GM12801 (cell line): ENCODE measurements around the gene MGAT5B.

Source experiments
- TF ChIP-seq, protein P1 (sequence below): IDR thresholded peaks from one replicate; pipeline ENCODE4 v1.5.1; 2011; ENCODE audit warnings: control low read depth; ENCODE audit not compliant: insufficient read length; ENCODE audit errors: extremely low read depth

The MGAT5B gene

GRCh38 chr17:76862079-76862478 is 6.1 kb upstream of the MGAT5B start:
- TF ChIP-seq, protein P1, sequence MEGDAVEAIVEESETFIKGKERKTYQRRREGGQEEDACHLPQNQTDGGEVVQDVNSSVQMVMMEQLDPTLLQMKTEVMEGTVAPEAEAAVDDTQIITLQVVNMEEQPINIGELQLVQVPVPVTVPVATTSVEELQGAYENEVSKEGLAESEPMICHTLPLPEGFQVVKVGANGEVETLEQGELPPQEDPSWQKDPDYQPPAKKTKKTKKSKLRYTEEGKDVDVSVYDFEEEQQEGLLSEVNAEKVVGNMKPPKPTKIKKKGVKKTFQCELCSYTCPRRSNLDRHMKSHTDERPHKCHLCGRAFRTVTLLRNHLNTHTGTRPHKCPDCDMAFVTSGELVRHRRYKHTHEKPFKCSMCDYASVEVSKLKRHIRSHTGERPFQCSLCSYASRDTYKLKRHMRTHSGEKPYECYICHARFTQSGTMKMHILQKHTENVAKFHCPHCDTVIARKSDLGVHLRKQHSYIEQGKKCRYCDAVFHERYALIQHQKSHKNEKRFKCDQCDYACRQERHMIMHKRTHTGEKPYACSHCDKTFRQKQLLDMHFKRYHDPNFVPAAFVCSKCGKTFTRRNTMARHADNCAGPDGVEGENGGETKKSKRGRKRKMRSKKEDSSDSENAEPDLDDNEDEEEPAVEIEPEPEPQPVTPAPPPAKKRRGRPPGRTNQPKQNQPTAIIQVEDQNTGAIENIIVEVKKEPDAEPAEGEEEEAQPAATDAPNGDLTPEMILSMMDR = no peak

- TF ChIP-seq, protein P1 = no peak
Measured at GRCh38 chr17:76862494-76862893, 5.7 kb upstream of the MGAT5B start.

- TF ChIP-seq, protein P1 = no peak
Measured at GRCh38 chr17:76864024-76864423, 4.2 kb upstream of the MGAT5B start.

- TF ChIP-seq, protein P1 = no peak
Measured at GRCh38 chr17:76865174-76865573, 3.0 kb upstream of the MGAT5B start.

DNA sequence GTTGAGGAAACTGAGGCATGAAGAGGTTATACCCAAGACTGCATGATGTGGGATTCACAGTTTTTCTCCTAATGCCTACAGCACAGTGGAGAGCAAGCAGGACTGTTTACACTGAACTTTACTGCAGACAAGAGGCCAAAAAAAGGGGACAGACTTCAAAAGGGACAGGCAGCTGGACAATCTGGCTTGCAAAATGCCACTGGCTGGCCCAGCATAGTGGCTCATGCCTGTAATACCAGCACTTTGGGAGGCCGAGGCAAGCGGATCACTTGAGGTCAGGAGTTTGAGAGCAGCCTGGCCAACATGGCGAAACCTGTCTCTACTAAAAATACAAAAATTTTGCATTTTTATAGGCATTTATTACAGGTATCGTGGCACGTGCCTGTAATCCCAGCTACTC is 2.0 kb upstream of the MGAT5B start:
- TF ChIP-seq, protein P1 = no peak

- TF ChIP-seq, protein P1 = no peak
Measured at GRCh38 chr17:76866774-76867577, 1.2 kb upstream of the MGAT5B start.

GRCh38 chr17:76867578-76868175 is 527 bp upstream of the MGAT5B start:
- TF ChIP-seq, protein P1 = no peak
